NCI-H2227 (cell line): Measurements from ENCODE around the gene HFE.
"Not testable (repeated sequence)": the region's sequence is repeated elsewhere in the genome, so short reads cannot be mapped to it uniquely, and the experiment has no call there.

Experiments
- DNase-seq: peaks from one replicate; lab custom pipeline; 2025; ENCODE audit not compliant: unreplicated experiment; lab: John Stamatoyannopoulos, UW

HFE gene

DNA sequence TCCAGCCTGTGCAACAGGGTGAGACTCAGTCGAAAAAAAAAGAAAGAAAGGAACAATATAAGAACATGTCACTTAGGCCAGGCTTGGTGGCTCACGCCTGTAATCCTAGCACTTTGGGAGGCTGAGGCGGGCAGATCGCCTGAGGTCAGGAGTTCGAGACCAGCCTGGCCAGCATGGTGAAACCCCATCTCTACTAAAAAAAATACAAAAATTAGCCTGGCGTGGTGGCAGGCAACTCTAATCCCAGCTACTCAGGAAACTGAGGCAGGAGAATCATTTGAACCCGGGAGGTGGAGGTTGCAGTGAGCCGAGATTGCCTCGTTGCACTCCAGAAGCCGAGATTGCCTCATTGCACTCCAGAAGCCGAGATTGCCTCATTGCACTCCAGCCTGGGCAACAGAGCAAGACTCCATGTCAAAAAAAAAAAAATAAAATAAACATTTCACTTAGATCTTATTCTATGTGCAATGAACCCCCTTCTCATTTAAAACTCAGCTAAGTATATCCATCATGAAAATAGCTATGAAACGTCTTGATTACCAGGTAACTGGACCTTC, 28.7 kb upstream of the HFE start:
- not testable (repeated sequence) for DNase-seq

DNA sequence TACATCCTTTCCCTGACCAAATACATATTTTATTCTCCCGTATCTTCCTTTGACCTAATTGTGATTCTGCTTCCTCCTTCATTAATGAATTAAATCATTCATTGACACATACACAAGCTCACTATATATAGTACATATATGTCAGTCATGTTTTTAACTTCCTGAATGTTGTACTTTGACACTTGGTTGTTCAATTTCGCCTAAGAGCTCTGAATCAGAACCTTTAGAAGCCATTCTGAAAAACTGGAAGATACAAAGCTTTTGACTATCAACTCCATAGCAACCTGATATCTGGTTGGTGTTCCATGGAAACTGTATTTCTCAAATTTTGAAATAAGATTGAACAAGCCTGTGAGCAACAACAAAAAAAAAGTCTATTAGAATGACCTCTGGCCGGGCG, 27.3 kb upstream of the HFE start:
- no peak for DNase-seq

DNA sequence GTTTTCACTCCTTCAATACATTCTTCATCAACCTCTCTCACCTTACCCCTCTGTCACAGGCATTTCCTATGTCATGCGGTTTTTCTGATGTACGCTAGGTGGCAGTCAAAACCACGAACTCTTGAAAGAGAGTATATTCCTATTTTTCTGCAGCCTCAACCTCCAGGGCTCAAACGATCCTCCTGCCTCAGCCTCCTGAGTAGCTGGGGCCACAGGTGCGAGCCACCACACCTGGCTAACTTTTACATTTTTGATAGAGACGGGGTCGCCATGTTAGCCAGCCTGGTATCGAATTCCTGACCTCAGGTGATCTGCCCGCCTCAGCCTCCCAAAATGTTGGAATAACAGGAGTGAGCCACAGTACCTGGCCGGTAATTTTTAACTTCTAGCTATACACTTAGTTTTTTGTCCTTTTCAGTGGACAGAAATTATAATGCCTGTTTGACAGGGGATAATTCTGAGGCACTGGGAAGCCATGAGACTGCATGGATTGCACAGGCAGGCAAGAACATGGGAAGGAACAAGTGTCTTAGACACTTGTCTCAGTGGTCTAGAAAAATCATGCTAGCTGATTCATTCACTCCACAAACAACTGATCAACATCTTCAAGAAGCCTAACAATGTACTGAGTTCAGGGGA, 22.5 kb upstream of the HFE start:
- peak; percentile 79 for DNase-seq

DNA sequence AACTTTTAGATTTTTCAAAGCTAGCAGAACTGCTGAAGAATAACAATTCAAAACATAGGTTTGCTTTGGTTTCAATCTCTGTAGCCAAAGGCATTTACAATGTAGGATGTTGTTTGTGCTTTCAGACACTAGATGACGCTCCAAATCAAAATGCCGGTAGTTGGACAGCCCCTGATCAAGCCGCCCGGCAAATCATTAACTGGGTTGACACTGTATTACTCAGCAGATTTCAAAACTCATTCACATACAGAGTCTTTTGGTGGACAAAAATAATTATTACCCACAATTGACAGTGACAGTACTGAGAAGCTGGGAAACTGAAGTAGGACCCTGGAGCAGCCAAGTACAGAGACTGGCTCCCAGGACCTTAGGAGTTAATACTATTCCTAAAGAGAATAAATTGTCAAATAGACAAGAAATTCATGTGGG, 21.3 kb upstream of the HFE start:
- DNase-seq: peak; percentile 82

DNA sequence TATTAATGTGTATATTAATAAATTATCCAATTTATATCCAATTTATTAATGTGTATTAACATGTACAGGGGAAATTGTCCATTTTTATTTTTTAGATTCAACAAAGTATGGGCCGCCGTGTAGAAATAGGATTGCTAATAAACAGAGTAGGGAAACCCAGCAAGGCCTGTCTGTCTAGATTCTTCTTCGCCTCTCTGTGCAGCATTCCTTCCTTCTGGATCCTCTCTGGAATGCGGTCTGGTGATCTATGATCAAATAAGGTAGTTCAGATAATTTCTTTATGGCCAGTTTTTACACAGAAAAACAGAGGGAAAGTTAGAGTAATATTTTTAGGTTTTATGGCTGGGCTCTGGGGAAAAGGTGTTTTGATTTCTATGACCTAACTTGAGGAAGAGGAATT, 19.9 kb upstream of the HFE start:
- DNase-seq: no peak

DNA sequence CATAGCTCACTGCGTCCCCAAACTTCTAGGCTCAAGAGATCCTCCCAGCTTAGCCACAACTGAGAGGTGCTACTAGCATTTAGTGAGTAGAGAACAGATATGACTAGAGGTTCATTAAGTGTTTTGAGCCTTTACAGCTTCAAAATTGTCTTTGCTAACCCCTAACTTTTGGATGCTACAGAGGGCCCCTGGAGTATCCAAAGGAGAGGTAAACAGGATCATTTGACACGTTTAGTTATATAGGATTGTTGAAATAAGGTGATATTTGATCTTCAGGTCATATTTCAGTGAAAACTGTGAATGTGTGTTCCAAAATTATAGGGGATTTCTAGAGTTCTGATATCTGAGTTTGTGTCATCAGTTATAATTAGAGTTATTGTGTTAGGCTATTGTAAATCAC, 19.2 kb upstream of the HFE start:
- DNase-seq: no peak

DNA sequence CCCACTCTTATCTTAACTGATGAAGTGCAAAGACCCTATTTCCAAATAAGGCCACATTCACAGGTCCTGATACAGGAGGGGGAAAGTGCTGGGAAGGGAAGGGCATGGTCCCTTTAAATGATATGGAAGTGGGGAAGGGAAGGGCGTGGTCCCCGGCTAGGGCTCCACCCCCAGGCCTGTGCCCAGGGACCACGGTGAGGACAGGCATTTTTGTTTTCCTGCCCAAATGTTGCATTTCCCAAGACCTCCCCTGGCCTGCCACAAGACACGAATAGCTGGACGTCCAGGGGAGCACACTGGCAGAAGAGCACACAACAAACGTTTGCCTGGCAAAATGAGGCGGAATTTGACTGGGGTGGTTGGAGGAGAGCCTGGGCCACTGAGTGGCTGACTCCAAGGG, 16.1 kb upstream of the HFE start:
- no peak for DNase-seq

DNA sequence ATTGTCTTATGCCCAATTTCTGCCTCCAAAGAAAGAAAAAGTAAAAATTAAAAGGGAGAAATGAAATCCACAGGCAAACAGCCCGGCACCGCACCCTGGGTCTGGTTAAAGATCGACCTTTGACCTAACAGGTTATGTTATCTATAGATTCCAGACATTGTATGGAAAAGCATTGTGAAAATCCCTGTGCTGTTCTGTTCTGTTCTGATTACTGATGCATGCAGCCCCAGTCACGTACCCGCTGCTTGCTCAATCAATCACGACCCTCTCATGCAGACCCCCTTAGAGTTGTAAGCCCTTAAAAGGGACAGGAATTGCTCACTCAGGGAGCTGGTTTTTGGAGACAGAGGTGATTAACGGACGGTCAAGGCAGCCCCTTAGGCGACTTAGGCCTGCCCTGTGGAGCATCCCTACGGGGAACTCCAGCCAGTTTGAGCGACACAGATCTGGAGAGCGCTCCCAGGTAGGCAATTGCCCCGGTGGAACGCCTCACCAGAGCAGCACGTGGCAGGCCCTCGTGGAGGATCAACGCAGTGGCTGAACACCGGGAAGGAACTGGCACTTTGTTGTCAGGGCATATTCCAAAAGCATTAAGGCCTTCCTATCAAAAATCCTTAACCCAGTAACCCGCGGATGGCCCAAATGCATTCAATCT, 12.0 kb upstream of the HFE start:
- no peak for DNase-seq

DNA sequence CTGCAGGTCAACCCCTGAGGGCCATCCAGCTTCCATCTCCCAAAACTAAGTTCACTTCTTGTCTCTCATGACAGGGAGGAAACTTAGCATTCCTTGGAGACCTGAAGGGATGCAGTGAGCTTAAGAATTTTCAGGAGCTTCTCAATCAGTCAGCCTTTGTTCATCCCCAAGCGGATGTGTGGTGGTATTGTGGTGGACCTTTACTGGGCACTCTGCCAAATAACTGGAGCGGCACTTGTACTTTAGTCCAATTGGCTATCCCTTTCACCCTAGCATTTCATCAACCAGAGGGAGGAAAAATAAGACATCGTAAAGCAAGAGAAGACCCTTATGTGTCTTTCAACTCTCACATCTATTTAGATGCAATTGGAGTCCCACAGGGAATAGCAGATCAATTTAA, 9.2 kb upstream of the HFE start:
- peak; percentile 34 for DNase-seq

DNA sequence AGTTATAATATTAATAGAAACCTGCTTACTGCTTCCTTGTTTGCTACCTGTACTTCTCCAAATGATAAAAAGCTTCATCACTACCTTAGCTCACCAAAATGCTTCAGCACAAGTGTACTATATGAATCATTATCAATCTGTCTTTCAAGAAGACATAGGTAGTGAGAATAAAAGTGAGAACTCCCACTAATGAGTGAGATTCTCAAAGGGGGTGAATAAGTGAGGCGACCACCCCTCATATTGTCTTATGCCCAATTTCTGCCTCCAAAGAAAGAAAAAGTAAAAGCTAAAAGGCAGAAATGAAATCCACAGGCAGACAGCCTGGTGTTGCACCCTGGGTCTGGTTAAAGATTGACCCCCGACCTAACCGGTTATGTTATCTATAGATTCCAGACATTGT, 6.1 kb upstream of the HFE start:
- not testable (repeated sequence) for DNase-seq

DNA sequence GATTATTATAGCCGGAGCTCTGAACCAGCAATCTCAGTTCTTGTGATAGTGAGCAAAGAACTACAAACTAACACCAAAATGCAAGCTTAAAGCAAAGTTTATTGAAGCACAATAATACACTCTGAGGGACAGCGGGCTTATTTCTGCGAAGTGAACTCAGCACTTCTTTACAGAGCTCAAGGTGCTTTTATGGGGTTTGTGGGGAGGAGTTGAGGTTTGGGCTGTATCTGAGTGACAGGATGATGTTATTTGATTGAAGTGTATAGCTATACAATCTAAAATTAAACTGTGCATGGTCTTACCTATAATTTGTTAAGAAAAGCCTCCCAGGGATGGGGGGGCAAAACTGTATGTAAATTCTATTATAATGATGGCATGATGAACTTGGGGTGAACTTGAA, 1.0 kb upstream of the HFE start:
- DNase-seq: no peak

DNA sequence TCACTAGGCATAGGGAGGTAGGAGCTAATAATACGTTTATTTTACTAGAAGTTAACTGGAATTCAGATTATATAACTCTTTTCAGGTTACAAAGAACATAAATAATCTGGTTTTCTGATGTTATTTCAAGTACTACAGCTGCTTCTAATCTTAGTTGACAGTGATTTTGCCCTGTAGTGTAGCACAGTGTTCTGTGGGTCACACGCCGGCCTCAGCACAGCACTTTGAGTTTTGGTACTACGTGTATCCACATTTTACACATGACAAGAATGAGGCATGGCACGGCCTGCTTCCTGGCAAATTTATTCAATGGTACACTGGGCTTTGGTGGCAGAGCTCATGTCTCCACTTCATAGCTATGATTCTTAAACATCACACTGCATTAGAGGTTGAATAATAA, 1.1 kb downstream of the HFE start:
- peak; percentile 16 for DNase-seq

DNA sequence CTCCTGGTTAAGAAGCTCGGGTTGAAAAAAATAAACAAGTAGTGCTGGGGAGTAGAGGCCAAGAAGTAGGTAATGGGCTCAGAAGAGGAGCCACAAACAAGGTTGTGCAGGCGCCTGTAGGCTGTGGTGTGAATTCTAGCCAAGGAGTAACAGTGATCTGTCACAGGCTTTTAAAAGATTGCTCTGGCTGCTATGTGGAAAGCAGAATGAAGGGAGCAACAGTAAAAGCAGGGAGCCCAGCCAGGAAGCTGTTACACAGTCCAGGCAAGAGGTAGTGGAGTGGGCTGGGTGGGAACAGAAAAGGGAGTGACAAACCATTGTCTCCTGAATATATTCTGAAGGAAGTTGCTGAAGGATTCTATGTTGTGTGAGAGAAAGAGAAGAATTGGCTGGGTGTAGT, 2.0 kb downstream of the HFE start:
- DNase-seq: no peak

DNA sequence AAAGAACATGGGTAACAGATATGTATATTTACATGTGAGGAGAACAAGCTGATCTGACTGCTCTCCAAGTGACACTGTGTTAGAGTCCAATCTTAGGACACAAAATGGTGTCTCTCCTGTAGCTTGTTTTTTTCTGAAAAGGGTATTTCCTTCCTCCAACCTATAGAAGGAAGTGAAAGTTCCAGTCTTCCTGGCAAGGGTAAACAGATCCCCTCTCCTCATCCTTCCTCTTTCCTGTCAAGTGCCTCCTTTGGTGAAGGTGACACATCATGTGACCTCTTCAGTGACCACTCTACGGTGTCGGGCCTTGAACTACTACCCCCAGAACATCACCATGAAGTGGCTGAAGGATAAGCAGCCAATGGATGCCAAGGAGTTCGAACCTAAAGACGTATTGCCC, 5.2 kb downstream of the HFE start:
- DNase-seq: no peak

DNA sequence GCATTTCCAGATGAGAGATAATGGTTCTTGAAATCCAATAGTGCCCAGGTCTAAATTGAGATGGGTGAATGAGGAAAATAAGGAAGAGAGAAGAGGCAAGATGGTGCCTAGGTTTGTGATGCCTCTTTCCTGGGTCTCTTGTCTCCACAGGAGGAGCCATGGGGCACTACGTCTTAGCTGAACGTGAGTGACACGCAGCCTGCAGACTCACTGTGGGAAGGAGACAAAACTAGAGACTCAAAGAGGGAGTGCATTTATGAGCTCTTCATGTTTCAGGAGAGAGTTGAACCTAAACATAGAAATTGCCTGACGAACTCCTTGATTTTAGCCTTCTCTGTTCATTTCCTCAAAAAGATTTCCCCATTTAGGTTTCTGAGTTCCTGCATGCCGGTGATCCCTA, 6.8 kb downstream of the HFE start:
- DNase-seq: no peak

DNA sequence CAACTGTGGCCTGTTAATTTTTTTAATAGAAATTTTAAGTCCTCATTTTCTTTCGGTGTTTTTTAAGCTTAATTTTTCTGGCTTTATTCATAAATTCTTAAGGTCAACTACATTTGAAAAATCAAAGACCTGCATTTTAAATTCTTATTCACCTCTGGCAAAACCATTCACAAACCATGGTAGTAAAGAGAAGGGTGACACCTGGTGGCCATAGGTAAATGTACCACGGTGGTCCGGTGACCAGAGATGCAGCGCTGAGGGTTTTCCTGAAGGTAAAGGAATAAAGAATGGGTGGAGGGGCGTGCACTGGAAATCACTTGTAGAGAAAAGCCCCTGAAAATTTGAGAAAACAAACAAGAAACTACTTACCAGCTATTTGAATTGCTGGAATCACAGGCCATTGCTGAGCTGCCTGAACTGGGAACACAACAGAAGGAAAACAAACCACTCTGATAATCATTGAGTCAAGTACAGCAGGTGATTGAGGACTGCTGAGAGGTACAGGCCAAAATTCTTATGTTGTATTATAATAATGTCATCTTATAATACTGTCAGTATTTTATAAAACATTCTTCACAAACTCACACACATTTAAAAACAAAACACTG, 10.1 kb downstream of the HFE start:
- peak; percentile 80 for DNase-seq

DNA sequence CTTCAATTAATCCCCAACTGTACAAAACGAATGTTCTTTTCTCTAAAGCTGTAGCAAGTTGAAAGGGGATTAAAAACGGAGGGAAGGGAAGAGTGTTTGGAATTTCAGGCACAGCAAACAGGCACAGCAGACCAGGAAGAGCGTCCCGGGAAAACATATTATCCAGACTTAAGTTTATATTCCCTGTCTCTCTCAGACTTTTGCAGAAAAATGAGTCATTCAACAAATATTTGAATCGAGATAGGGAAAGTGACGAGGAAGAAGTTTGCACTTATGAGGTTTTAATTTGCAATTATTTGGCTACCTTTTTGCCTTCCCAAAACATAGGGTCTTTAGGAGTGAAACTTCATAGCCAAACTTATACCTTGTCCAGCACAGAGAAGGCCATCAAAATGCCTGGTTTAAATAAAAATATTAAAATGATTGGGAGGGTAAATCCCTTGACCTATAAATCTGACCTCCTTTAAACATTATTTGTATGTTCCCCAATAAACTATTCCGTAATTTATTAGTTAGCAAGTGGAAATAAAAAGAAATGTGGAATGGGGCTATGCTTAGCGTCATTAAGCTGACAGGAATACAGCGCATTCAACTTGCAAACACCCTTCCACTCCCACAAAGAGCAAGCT, 16.0 kb downstream of the HFE start:
- DNase-seq: no peak

DNA sequence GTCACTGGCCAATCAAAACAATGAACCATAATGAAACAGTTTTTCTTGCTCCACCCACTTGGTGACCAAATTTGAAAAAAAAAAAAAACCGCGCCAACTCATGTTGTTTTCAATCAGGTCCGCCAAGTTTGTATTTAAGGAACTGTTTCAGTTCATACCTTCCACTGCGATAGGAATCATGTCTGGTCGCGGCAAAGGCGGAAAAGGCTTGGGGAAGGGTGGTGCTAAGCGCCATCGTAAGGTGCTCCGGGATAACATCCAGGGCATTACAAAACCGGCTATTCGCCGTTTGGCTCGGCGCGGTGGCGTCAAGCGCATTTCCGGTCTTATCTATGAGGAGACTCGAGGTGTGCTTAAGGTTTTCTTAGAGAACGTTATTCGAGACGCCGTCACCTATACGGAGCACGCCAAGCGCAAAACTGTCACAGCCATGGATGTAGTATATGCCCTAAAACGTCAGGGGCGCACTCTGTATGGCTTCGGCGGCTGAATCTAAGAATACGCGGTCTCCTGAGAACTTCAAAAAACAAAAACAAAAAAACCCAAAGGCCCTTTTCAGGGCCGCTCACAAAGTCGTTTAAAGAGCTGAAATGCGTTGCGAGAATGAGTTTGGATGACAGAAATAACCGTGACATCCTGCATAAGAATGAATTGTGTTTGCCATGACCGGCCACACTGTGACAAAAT, 16.7 kb downstream of the HFE start:
- peak; percentile 97 for DNase-seq

DNA sequence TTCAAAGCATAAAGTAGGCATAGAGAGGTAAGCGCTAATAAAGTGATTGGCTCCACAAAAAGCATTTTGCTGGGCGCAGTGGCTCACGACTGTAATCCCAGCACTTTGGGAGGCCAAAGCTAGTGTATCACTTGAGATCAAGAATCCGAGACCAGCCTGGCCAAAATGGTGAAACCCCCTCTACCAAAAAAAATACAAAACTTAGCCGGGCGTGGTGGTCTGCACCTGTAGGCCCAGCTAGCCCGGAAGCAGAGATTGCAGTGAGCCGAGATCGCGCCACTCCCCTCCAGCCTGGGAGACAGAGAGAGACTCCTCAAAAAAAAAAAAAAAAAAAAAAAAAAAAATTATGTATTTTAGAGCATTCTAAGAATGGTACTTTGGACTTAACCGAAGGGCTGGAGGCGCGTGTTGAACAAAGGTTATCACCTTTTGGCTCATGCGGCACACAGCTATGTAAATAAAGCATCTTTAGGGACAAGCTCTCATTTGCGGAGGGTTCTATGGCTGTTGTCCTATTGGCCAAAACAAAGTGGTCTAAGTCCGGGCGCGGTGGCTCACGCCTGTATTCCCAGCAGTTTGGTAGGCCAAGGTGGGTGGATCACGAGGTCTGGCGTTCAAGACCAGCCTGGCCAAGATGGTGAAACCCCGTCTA, 17.4 kb downstream of the HFE start:
- peak; percentile 68 for DNase-seq

DNA sequence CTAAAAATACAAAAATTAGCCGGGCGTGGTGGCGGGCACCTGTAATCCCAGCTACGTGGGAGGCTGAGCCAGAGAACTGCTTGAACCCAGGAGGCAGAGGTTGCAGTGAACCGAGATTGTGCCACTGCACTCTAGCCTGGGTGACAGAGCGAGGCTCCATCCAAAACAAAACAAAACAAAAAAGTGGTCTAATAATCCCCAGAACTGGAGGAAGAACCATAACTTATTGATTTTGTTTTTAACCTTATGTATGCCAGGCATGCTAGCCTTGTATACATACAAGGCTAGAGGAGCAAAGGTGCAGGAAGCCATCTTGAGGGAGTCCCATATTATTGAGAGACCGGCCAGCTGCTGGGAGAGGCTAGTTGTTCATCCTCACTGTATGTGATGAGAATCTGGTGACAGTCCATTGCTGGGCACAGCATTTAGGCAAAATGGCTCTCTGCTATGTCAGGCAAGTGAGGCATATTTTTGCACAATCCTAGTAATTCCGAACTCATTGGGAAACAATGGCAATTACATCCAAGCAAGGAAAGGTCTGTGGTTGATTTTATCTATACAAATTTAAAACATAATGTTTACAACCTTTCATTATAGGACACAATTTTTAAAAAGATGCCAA, 18.0 kb downstream of the HFE start:
- DNase-seq: no peak
